GM18873 (cell line): ENCODE results near the gene PDLIM3.
"Not testable (repeated sequence)": the region's sequence is repeated elsewhere in the genome, so short reads cannot be mapped to it uniquely, and the experiment has no call there.

Experiments
- ATAC-seq: cut with Tn5 transposase; IDR thresholded peaks from one replicate; pipeline ENCODE4 v1.9.1; 2021; ENCODE audit warnings: mild to moderate bottlenecking, moderate library complexity, moderate number of reproducible peaks; ENCODE audit not compliant: unreplicated experiment, low FRiP score

PDLIM3 gene

GRCh38 chr4:185534866-185535611, at the start of gene PDLIM3:
PDLIM3 (minus strand) TSS chr4:185535507; CDS start chr4:185535434, 73 bp downstream.
- no peak for ATAC-seq

- ATAC-seq = no peak
Measured at GRCh38 chr4:185583813-185584212, 48.5 kb upstream of the PDLIM3 start.

DNA sequence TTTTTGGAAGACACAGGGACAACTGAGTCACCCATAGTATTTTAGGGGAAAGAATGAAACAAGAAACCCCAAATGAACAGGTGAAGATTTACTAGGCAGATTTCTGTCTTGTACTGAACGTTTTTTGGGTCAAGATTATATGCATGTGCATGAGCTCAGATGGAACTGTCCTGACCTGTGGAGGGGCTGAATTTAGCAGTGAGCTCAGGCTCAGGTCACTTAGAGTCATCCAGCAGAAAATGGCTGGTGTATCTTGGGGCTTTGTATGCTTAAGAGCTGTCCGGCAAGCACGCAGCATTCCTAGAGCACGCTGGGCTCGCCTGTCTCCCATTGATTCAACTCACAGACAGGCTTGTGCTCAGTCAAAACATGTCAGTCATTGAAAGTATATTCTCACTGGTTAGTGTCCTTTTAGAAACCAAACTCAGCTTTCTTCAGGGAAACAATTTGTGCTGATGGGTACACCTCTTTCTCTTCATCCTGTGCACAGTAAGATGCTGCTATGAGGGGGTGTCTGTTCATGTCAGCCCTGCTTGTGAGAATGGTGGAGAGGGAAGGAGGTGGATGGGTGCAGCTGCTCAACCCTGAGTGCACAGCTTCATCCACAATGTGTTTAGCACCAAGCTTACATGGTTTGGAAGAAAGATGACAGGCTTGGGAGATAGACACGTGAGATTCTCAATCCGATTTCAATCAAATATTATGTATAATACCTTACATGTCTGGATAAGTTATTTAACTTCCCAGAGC, 47.5 kb upstream of the PDLIM3 start:
- ATAC-seq = no peak

DNA sequence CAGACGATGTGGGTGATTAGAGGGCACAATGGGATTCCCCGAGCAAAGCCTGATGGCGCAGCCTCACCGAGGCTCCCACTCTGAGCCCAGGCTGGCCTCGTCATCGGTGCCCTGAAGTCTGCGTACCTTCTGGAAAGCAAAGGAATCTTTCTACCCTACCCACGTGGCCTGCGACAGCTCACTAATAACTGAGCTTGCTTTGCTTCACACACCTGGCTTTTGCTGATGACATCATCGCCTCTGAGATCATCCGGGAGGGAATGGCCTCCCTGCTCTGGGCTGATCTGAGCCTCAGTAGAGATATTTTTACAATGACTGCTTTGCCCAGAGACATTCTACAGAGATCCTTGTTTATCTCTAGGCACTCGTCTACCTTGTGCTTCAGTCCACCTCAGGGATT, 45.4 kb upstream of the PDLIM3 start:
- no peak for ATAC-seq

DNA sequence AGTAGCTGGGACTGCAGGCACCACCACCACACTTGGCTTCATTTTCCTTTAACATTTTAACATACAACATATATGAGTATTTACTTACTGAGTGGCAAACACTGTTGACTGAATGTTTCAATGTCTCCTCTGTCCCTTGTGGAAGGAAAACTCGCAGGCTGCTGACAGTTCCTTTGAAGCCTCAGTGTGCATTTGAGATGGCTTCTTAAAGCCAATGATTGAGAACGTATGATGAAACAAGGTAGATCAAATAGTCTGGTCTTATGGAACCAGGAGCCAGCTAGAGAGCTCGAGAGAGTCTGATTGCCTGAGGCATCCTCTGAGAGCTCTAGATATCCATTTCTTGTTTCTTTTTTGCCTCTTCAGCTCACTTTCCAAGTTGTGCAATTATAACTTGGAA, 43.0 kb upstream of the PDLIM3 start:
- ATAC-seq = no peak

- no peak for ATAC-seq
Measured at GRCh38 chr4:185576962-185577950, 41.9 kb upstream of the PDLIM3 start.

GRCh38 chr4:185576314-185576961, 41.1 kb upstream of the PDLIM3 start:
- no peak for ATAC-seq

DNA sequence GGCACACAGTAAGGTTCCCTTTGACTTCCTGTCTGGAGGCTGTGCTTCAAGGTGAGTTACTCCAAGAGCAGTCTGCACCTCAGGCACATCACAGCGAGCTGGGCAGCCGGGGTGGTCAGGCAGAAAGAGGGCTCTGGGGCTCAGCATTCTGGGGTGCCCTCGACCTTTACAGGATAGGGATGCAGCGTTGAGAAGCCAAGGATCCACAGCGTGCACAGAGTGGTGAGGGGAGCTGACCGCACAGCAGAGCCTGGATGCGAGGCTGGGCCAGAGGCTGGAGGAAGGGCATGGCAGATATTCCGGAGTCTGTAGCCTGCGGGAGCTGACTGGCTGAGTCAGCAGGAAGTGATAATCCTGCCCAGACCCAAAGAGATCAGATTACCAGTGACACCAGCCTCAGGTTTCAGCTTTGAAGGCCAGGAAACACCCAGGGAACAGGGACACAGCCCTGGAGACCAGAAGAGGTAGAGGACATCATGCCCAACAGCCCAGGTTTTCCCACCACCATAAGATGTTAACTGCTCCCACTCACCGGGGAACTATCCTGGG, 38.4 kb upstream of the PDLIM3 start:
- no peak for ATAC-seq

DNA sequence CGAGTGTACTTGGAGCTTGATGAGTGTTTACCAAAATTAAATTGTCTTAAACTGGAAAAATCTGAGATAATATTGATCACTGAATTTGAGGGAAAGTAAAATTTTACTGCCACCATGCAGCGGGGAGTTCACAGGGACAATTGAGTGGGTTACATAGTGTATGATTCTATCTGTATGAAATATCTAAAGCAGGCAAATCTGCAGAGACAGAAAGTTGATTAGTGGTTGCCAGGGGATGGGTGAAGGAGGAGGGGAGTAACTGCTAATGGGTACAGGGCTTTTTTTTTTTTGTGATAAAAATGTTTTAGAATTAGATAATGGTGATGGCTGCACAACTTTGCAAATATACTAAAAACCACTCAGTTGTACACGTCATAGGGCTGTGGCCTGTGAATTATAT, 35.4 kb upstream of the PDLIM3 start:
- no peak for ATAC-seq

DNA sequence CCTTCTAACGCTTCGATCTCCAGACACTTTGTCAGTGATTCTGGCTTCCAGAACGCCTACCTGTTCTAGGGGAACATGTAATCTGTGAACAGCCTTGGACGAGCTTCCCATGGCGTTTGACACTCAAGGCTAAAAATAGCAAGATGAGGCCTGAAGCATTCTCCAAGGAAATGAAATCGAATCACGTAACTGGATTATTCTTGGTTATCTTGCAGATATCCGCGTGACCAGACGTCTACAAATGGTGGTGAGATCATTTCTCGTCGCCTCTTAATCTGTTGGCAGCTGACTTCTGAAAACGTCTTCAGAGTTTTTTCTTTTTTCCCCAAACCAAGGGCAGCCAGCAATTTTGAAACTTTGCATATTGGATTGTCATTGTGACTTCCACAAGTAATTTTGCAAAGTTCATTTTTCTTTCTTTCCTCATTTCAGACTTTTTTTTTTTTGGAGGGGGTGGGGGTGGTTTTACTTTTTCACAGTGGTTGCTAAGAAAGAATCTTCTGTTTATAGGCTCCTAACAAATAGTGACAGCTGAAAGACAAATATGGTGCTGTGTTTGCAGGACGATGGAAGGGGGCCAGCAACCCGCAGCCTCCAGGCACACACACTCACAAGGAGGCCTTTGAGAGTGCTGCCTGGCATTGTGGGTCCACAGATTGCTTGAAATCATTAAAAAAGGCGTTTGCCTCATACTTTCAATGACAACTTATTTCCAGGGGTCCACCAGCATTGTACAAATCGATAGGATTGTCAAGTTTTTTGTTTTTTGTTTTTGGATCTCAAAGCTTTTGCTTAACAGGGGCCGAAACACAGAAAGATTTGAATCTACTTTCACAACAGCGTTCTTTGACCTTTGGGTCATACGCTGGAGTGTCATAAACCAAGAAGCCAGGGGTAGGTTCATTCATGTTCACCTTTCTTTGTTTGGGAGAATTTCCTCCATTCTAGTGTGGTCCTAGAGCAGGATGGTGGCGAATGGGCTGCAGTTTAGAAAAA, 32.4 kb upstream of the PDLIM3 start:
- no peak for ATAC-seq

GRCh38 chr4:185566972-185567371, 31.7 kb upstream of the PDLIM3 start:
- no peak for ATAC-seq

DNA sequence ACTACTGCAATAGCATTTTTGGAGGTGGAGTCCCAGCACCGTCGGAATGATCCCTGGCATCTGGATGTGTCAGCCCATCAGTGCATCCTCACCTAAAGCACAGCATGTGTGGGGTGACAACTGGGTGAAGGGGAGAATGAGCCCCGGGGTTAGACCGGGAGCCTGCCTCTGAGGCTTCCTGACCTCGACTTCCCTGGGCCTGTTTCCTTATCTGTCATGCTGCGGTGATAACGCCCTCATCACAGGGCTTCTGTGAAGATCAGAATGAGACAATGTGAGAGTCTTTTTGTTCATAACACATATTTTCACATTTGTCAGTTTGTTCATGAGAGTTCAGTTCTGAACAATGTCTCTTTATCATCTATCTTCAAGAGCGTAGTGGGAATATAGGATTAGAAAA, 31.1 kb upstream of the PDLIM3 start:
- ATAC-seq = no peak

- no peak for ATAC-seq
Measured at GRCh38 chr4:185565696-185566095, 30.4 kb upstream of the PDLIM3 start.

GRCh38 chr4:185564349-185564748, 29.0 kb upstream of the PDLIM3 start:
- no peak for ATAC-seq

- ATAC-seq = no peak
Measured at GRCh38 chr4:185562531-185562930, 27.2 kb upstream of the PDLIM3 start.

GRCh38 chr4:185560316-185560715, 25.0 kb upstream of the PDLIM3 start:
- no peak for ATAC-seq

GRCh38 chr4:185559915-185560281, 24.6 kb upstream of the PDLIM3 start:
- no peak for ATAC-seq

DNA sequence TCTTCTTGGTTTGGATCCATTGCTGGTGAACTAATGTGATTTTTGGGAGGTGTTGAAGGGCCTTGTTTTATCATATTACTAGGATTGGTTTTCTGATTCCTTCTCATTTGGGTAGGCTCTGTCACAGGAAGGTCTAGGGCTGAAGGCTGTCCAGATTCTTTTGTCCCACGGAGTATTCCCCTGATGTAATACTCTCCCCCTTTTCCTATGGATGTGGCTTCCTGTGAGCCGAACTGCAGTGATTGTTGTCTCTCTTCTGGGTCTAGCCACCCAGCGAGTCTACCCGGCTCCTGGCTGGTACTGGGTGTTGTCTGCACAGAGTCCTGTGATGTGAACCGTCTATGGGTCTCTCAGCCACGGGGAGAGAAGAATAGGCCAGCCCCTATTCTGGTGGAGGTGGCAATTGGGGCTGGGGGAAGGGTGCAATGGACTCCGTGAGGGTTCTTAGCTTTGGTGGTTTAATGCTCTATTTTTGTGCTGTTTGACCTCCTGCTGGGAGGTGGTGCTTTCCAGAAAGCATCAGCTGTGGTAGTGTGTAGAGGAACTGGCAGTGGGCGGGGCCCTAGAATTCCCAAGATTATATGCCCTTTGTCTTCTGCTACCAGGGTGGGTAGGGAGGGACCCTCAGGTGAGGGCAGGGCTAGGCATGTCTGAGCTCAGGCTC, 24.1 kb upstream of the PDLIM3 start:
- ATAC-seq = not testable (repeated sequence)
